ENCODE measurements around the gene AMELY. TPM values are rescaled to one million over a fixed set of nuclear protein-coding genes. Genes with fewer than 3 reads are reported as not detected.
"Not testable (repeated sequence)": the region's sequence is repeated elsewhere in the genome, so short reads cannot be mapped to it uniquely, and the experiment has no call there.

AMELY gene
- total RNA-seq, 1 donor from 2014 or later, result not detected

- no peaks in the 10 kb centered on the region for H3K36me3 ChIP-seq
- peaks cover 55% of the 10 kb centered on the region for H3K27me3 ChIP-seq (ENCODE audit: low read depth)
- DNase-seq, result no peak
- no peak within 1 kb of the TSS for H3K27ac ChIP-seq (replicated peaks)
- H3K9me3 ChIP-seq (replicated peaks), result no peaks in the 10 kb centered on the region
- no peaks in the 10 kb centered on the region for H3K4me1 ChIP-seq
- H3K4me3 ChIP-seq, result peak within 1 kb of the TSS; percentile 57
- TF ChIP-seq CTCF (IDR thresholded peaks at IDR 0.05; ENCODE audit: borderline replicate concordance), result no peak
- intact Hi-C loops (cut with micrococcal nuclease), result no loop called here
Measured at GRCh38 chrY:6910372-6911252, 940 bp downstream of the AMELY start, which contains the start of gene TBL1Y. Gene TBL1Y (plus strand): TSS chrY:6910697. CDS start chrY:7025085, 114,388 bp downstream.

- Histone ChIP-seq H3K4me3 (peak overlapping the region; percentile 57), H3K4me1 (no peaks in the 10 kb centered on the region), H3K27ac (replicated peaks) (no peak overlapping the region), H3K9me3 (replicated peaks) (no peaks in the 10 kb centered on the region), H3K36me3 (no peaks in the 10 kb centered on the region), H3K27me3 (ENCODE audit: low read depth) (peaks cover 55% of the 10 kb centered on the region)
- intact Hi-C loops (cut with micrococcal nuclease), result no loop called here
- DNase-seq, result no peak
- TF ChIP-seq CTCF (IDR thresholded peaks at IDR 0.05; ENCODE audit: borderline replicate concordance), result no peak
Measured at GRCh38 chrY:6909856-6910255, 1.7 kb downstream of the AMELY start.

- no peak for TF ChIP-seq CTCF (IDR thresholded peaks at IDR 0.05; ENCODE audit: borderline replicate concordance)
- H3K4me3 ChIP-seq, result no peak overlapping the region
- no peak for DNase-seq
- H3K27ac ChIP-seq (replicated peaks), result no peak overlapping the region
- intact Hi-C loops (cut with micrococcal nuclease), result no loop called here
- H3K9me3 ChIP-seq (replicated peaks), result no peaks in the 10 kb centered on the region
- no peaks in the 10 kb centered on the region for H3K4me1 ChIP-seq
- H3K36me3 ChIP-seq, result no peaks in the 10 kb centered on the region
- peaks cover 55% of the 10 kb centered on the region for H3K27me3 ChIP-seq (ENCODE audit: low read depth)
Measured at GRCh38 chrY:6909118-6909521, 2.4 kb downstream of the AMELY start.

GRCh38 chrY:6908021-6908420 lies 3.5 kb downstream of the AMELY start:
- intact Hi-C loops (cut with micrococcal nuclease); H3K9me3 ChIP-seq (replicated peaks); DNase-seq; H3K4me3 ChIP-seq; H3K36me3 ChIP-seq; H3K4me1 ChIP-seq; H3K27ac ChIP-seq (replicated peaks): not testable (repeated sequence)
- H3K27me3 ChIP-seq (ENCODE audit: low read depth), result peaks cover 55% of the 10 kb centered on the region

- peaks cover 55% of the 10 kb centered on the region for H3K27me3 ChIP-seq (ENCODE audit: low read depth)
- H3K9me3 ChIP-seq (replicated peaks), result no peaks in the 10 kb centered on the region
- no peak for DNase-seq
- no peak for TF ChIP-seq CTCF (IDR thresholded peaks at IDR 0.05; ENCODE audit: borderline replicate concordance)
- intact Hi-C loops (cut with micrococcal nuclease), result no loop called here
- no peak overlapping the region for H3K4me3 ChIP-seq
- H3K36me3 ChIP-seq, result no peaks in the 10 kb centered on the region
- H3K27ac ChIP-seq (replicated peaks), result no peak overlapping the region
- no peaks in the 10 kb centered on the region for H3K4me1 ChIP-seq
Measured at GRCh38 chrY:6907591-6907990, 4.0 kb downstream of the AMELY start.

- H3K27me3 ChIP-seq (ENCODE audit: low read depth); H3K4me3 ChIP-seq; H3K27ac ChIP-seq (replicated peaks); H3K36me3 ChIP-seq; DNase-seq; H3K9me3 ChIP-seq (replicated peaks); intact Hi-C loops (cut with micrococcal nuclease); H3K4me1 ChIP-seq: not testable (repeated sequence)
Measured at GRCh38 chrY:6902116-6902515, 9.4 kb downstream of the AMELY start.
